ENCODE measurements around the gene CASTOR2. TPM values are rescaled to one million over a fixed set of nuclear protein-coding genes. Genes with fewer than 3 reads are reported as not detected.

Gene CASTOR2
- total RNA-seq, 1 donor from 2014 or later = 5.7 TPM

GRCh38 chr7:75017832-75018231 is 53.3 kb downstream of the CASTOR2 start:
- no peaks in the 10 kb centered on the region for H3K4me1 Mint-ChIP-seq (ENCODE audit: low read depth)
- intact Hi-C loops (cut with micrococcal nuclease) = no loop called here
- no peak overlapping the region for H3K27ac Mint-ChIP-seq
- H3K27me3 Mint-ChIP-seq (ENCODE audit: low read depth) = no peaks in the 10 kb centered on the region
- no peaks in the 10 kb centered on the region for H3K36me3 Mint-ChIP-seq (ENCODE audit: low read depth)
- no peaks in the 10 kb centered on the region for H3K9me3 Mint-ChIP-seq
- no peak overlapping the region for H3K4me3 Mint-ChIP-seq (ENCODE audit: low read depth)
- no peak for DNase-seq (ENCODE audit: low spot score)

- Mint-ChIP-seq H3K27me3 (ENCODE audit: low read depth) (no peaks in the 10 kb centered on the region), H3K27ac (no peak overlapping the region), H3K4me3 (ENCODE audit: low read depth) (no peak overlapping the region), H3K4me1 (ENCODE audit: low read depth) (no peaks in the 10 kb centered on the region), H3K36me3 (ENCODE audit: low read depth) (no peaks in the 10 kb centered on the region), H3K9me3 (no peaks in the 10 kb centered on the region)
- DNase-seq (ENCODE audit: low spot score) = no peak
- intact Hi-C loops (cut with micrococcal nuclease) = no loop called here
Observed at GRCh38 chr7:75018570-75019364, 54.3 kb downstream of the CASTOR2 start.

GRCh38 chr7:75019800-75020199 is 55.3 kb downstream of the CASTOR2 start:
- no peak overlapping the region for H3K4me3 Mint-ChIP-seq (ENCODE audit: low read depth)
- H3K36me3 Mint-ChIP-seq (ENCODE audit: low read depth) = no peaks in the 10 kb centered on the region
- no peak overlapping the region for H3K27ac Mint-ChIP-seq

GRCh38 chr7:75024922-75025321 is 60.4 kb downstream of the CASTOR2 start:
- DNase-seq (ENCODE audit: low spot score) = no peak
- no peak overlapping the region for H3K4me3 Mint-ChIP-seq (ENCODE audit: low read depth)
- no peaks in the 10 kb centered on the region for H3K9me3 Mint-ChIP-seq
- intact Hi-C loops (cut with micrococcal nuclease) = no loop called here
- no peaks in the 10 kb centered on the region for H3K27me3 Mint-ChIP-seq (ENCODE audit: low read depth)
- H3K4me1 Mint-ChIP-seq (ENCODE audit: low read depth) = no peaks in the 10 kb centered on the region
- no peaks in the 10 kb centered on the region for H3K36me3 Mint-ChIP-seq (ENCODE audit: low read depth)
- H3K27ac Mint-ChIP-seq = no peak overlapping the region

More at GRCh38 chr7:75019800-75020199, 55.3 kb downstream of the CASTOR2 start:
- Mint-ChIP-seq H3K4me1 (ENCODE audit: low read depth) (no peaks in the 10 kb centered on the region), H3K9me3 (no peaks in the 10 kb centered on the region), H3K27me3 (ENCODE audit: low read depth) (no peaks in the 10 kb centered on the region)
- no peak for DNase-seq (ENCODE audit: low spot score)
- intact Hi-C loops (cut with micrococcal nuclease) = no loop called here

GRCh38 chr7:75028299-75028698 is 63.8 kb downstream of the CASTOR2 start:
- Mint-ChIP-seq H3K36me3 (ENCODE audit: low read depth) (no peaks in the 10 kb centered on the region), H3K4me3 (ENCODE audit: low read depth) (no peak overlapping the region), H3K27ac (no peak overlapping the region), H3K27me3 (ENCODE audit: low read depth) (no peaks in the 10 kb centered on the region), H3K4me1 (ENCODE audit: low read depth) (no peaks in the 10 kb centered on the region), H3K9me3 (no peaks in the 10 kb centered on the region)
- intact Hi-C loops (cut with micrococcal nuclease) = no loop called here
- DNase-seq (ENCODE audit: low spot score) = no peak

GRCh38 chr7:75033064-75033463 is 68.6 kb downstream of the CASTOR2 start:
- Mint-ChIP-seq H3K9me3 (no peaks in the 10 kb centered on the region), H3K27ac (no peak overlapping the region), H3K4me3 (ENCODE audit: low read depth) (no peak overlapping the region), H3K4me1 (ENCODE audit: low read depth) (no peaks in the 10 kb centered on the region), H3K36me3 (ENCODE audit: low read depth) (no peaks in the 10 kb centered on the region), H3K27me3 (ENCODE audit: low read depth) (no peaks in the 10 kb centered on the region)
- no peak for DNase-seq (ENCODE audit: low spot score)
- intact Hi-C loops (cut with micrococcal nuclease) = no loop called here

- Mint-ChIP-seq H3K27ac (no peak overlapping the region), H3K4me1 (ENCODE audit: low read depth) (no peaks in the 10 kb centered on the region)
Observed at GRCh38 chr7:75033826-75034225, 69.3 kb downstream of the CASTOR2 start.

GRCh38 chr7:75038508-75038907 is 74.0 kb downstream of the CASTOR2 start:
- Mint-ChIP-seq H3K4me3 (ENCODE audit: low read depth) (no peak overlapping the region), H3K27ac (no peak overlapping the region), H3K36me3 (ENCODE audit: low read depth) (peaks cover 17% of the 10 kb centered on the region), H3K9me3 (no peaks in the 10 kb centered on the region), H3K4me1 (ENCODE audit: low read depth) (peaks cover 4% of the 10 kb centered on the region), H3K27me3 (ENCODE audit: low read depth) (no peaks in the 10 kb centered on the region)
- intact Hi-C loops (cut with micrococcal nuclease) = no loop called here
- no peak for DNase-seq (ENCODE audit: low spot score)

More at GRCh38 chr7:75033826-75034225, 69.3 kb downstream of the CASTOR2 start:
- Mint-ChIP-seq H3K9me3 (no peaks in the 10 kb centered on the region), H3K36me3 (ENCODE audit: low read depth) (no peaks in the 10 kb centered on the region), H3K4me3 (ENCODE audit: low read depth) (no peak overlapping the region), H3K27me3 (ENCODE audit: low read depth) (no peaks in the 10 kb centered on the region)
- intact Hi-C loops (cut with micrococcal nuclease) = no loop called here
- DNase-seq (ENCODE audit: low spot score) = no peak

- Mint-ChIP-seq H3K36me3 (ENCODE audit: low read depth) (peaks cover 21% of the 10 kb centered on the region), H3K27ac (no peak overlapping the region), H3K9me3 (no peaks in the 10 kb centered on the region), H3K4me1 (ENCODE audit: low read depth) (peaks cover 4% of the 10 kb centered on the region), H3K4me3 (ENCODE audit: low read depth) (no peak overlapping the region), H3K27me3 (ENCODE audit: low read depth) (no peaks in the 10 kb centered on the region)
- intact Hi-C loops (cut with micrococcal nuclease) = no loop called here
- no peak for DNase-seq (ENCODE audit: low spot score)
Observed at GRCh38 chr7:75039166-75039565, 74.7 kb downstream of the CASTOR2 start.

- no peak overlapping the region for H3K4me3 Mint-ChIP-seq (ENCODE audit: low read depth)
- peaks cover 21% of the 10 kb centered on the region for H3K36me3 Mint-ChIP-seq (ENCODE audit: low read depth)
- intact Hi-C loops (cut with micrococcal nuclease) = no loop called here
- H3K9me3 Mint-ChIP-seq = no peaks in the 10 kb centered on the region
- peaks cover 4% of the 10 kb centered on the region for H3K4me1 Mint-ChIP-seq (ENCODE audit: low read depth)
- H3K27ac Mint-ChIP-seq = no peak overlapping the region
- no peaks in the 10 kb centered on the region for H3K27me3 Mint-ChIP-seq (ENCODE audit: low read depth)
- DNase-seq (ENCODE audit: low spot score) = no peak
Observed at GRCh38 chr7:75039709-75040108, 75.2 kb downstream of the CASTOR2 start.

- H3K4me3 Mint-ChIP-seq (ENCODE audit: low read depth) = no peak overlapping the region
- H3K27me3 Mint-ChIP-seq (ENCODE audit: low read depth) = no peaks in the 10 kb centered on the region
- peaks cover 21% of the 10 kb centered on the region for H3K36me3 Mint-ChIP-seq (ENCODE audit: low read depth)
- H3K4me1 Mint-ChIP-seq (ENCODE audit: low read depth) = peaks cover 4% of the 10 kb centered on the region
- H3K27ac Mint-ChIP-seq = peak overlapping the region; percentile 46
- intact Hi-C loops (cut with micrococcal nuclease) = no loop called here
- H3K9me3 Mint-ChIP-seq = no peaks in the 10 kb centered on the region
- DNase-seq (ENCODE audit: low spot score) = no peak
Observed at GRCh38 chr7:75040512-75040911, 76.0 kb downstream of the CASTOR2 start.

GRCh38 chr7:75042286-75042685 is 77.8 kb downstream of the CASTOR2 start:
- Mint-ChIP-seq H3K4me3 (ENCODE audit: low read depth) (no peak overlapping the region), H3K27ac (no peak overlapping the region), H3K9me3 (no peaks in the 10 kb centered on the region), H3K36me3 (ENCODE audit: low read depth) (peaks cover 26% of the 10 kb centered on the region), H3K27me3 (ENCODE audit: low read depth) (no peaks in the 10 kb centered on the region), H3K4me1 (ENCODE audit: low read depth) (peaks cover 4% of the 10 kb centered on the region)
- DNase-seq (ENCODE audit: low spot score) = no peak
- intact Hi-C loops (cut with micrococcal nuclease) = no loop called here

- Mint-ChIP-seq H3K27me3 (ENCODE audit: low read depth) (no peaks in the 10 kb centered on the region), H3K4me1 (ENCODE audit: low read depth) (peaks cover 4% of the 10 kb centered on the region), H3K4me3 (ENCODE audit: low read depth) (no peak overlapping the region), H3K36me3 (ENCODE audit: low read depth) (peaks cover 26% of the 10 kb centered on the region), H3K27ac (no peak overlapping the region), H3K9me3 (no peaks in the 10 kb centered on the region)
- DNase-seq (ENCODE audit: low spot score) = no peak
- intact Hi-C loops (cut with micrococcal nuclease) = no loop called here
Observed at GRCh38 chr7:75042831-75043703, 78.6 kb downstream of the CASTOR2 start.
